Mesenchymal stem cell (in vitro differentiated cells and primary cell): ENCODE data around the gene TNS1.

Experiments
- DNase-seq: peaks from one replicate; pipeline ENCODE4 v3.0.0-alpha.2; 2013
- H2AFZ ChIP-seq: one replicate; pipeline ENCODE4 v1.6.1; 2013; ENCODE audit warnings: low read depth, mild to moderate bottlenecking, control low read depth, inconsistent platforms, low read length, moderate library complexity
- H2AK5ac ChIP-seq: 2 replicates; pipeline ENCODE4 v1.6.1; 2013; ENCODE audit warnings: low read length, moderate library complexity, mild to moderate bottlenecking, inconsistent platforms; ENCODE audit not compliant: severe bottlenecking
- H2BK120ac ChIP-seq: one replicate; pipeline ENCODE4 v1.6.1; 2013; ENCODE audit warnings: low read depth, mild to moderate bottlenecking, inconsistent platforms, low read length, moderate library complexity
- H2BK12ac ChIP-seq, 2 experiments: one replicate each; pipeline ENCODE4 v1.6.1; 2013; ENCODE audit warnings: inconsistent platforms in 2 of 2, low read length in 2 of 2, mild to moderate bottlenecking in 2 of 2, moderate library complexity in 2 of 2, control low read depth in 1 of 2
- H2BK15ac ChIP-seq: one replicate; pipeline ENCODE4 v1.6.1; 2013; ENCODE audit warnings: mild to moderate bottlenecking, low read depth, inconsistent platforms; ENCODE audit not compliant: poor library complexity, severe bottlenecking
- H2BK5ac ChIP-seq: 2 replicates; pipeline ENCODE4 v1.6.1; 2013; ENCODE audit warnings: low read depth, mild to moderate bottlenecking, low read length, control low read depth, inconsistent platforms; ENCODE audit not compliant: poor library complexity, severe bottlenecking
- H3K14ac ChIP-seq, 2 experiments: one replicate each; pipeline ENCODE4 v1.6.1; 2013; ENCODE audit warnings: inconsistent platforms in 2 of 2, low read length in 2 of 2, control low read depth in 1 of 2, mild to moderate bottlenecking in 1 of 2, moderate library complexity in 1 of 2
- H3K18ac ChIP-seq, 2 experiments: one replicate each; pipeline ENCODE4 v1.6.1; 2013; ENCODE audit warnings: inconsistent platforms in 2 of 2, low read length in 2 of 2, control low read depth in 1 of 2, low read depth in 1 of 2, mild to moderate bottlenecking in 1 of 2
- H3K23ac ChIP-seq, 2 experiments: one replicate each; pipeline ENCODE4 v1.6.1; 2013; ENCODE audit warnings: inconsistent platforms in 2 of 2, low read length in 2 of 2, mild to moderate bottlenecking in 2 of 2, moderate library complexity in 2 of 2, control low read depth in 1 of 2
- H3K27ac ChIP-seq: 2 replicates; pipeline ENCODE4 v1.5.1; 2013; ENCODE audit warnings: mild to moderate bottlenecking, moderate library complexity, low read length, control low read depth, inconsistent platforms; ENCODE audit not compliant: poor library complexity, severe bottlenecking
- H3K27me3 ChIP-seq, 2 experiments: 2 replicates each; pipeline versions ENCODE4 v1.6.1 to v1.7.0; 2013; ENCODE audit warnings: low read length in 2 of 2, mild to moderate bottlenecking in 2 of 2, moderate library complexity in 2 of 2, control low read depth in 1 of 2, inconsistent platforms in 1 of 2; ENCODE audit not compliant: control insufficient read depth in 1 of 2, insufficient read depth in 1 of 2
- H3K36me3 ChIP-seq, 2 experiments: 2 replicates each; pipeline versions ENCODE4 v1.6.1 to v1.7.0; 2013; ENCODE audit warnings: low read length in 2 of 2, control low read depth in 1 of 2, inconsistent platforms in 1 of 2, low read depth in 1 of 2, mild to moderate bottlenecking in 1 of 2; ENCODE audit not compliant: insufficient read depth in 2 of 2, control insufficient read depth in 1 of 2
- H3K4ac ChIP-seq, 2 experiments: one replicate each; pipeline ENCODE4 v1.6.1; 2013; ENCODE audit warnings: inconsistent platforms in 2 of 2, low read length in 2 of 2, mild to moderate bottlenecking in 2 of 2, moderate library complexity in 2 of 2, control low read depth in 1 of 2, low read depth in 1 of 2
- H3K4me1 ChIP-seq: 2 replicates; pipeline ENCODE4 v1.6.1; 2013; ENCODE audit warnings: low read depth, low read length, control low read depth; ENCODE audit not compliant: control insufficient read depth, insufficient read depth
- H3K4me2 ChIP-seq: 2 replicates; pipeline ENCODE4 v1.6.1; 2013; ENCODE audit warnings: low read length, mild to moderate bottlenecking, inconsistent platforms; ENCODE audit not compliant: poor library complexity, severe bottlenecking
- H3K4me3 ChIP-seq, 2 experiments: 2 replicates each; pipeline versions ENCODE4 v1.5.1 to v1.7.0; 2013; ENCODE audit warnings: low read length in 2 of 2, mild to moderate bottlenecking in 2 of 2, control low read depth in 1 of 2, low read depth in 1 of 2; ENCODE audit not compliant: insufficient read depth in 1 of 2
- H3K79me1 ChIP-seq: replicated peaks from 2 replicates; pipeline ENCODE4 v1.6.1; 2013; ENCODE audit warnings: mild to moderate bottlenecking, control low read depth, low read length, inconsistent platforms; ENCODE audit not compliant: poor library complexity, severe bottlenecking
- H3K9ac ChIP-seq: 2 replicates; pipeline ENCODE4 v1.7.0; 2013; ENCODE audit warnings: mild to moderate bottlenecking, low read length, moderate library complexity
- H3K9me3 ChIP-seq: 2 replicates; pipeline ENCODE4 v1.7.0; 2013; ENCODE audit warnings: mild to moderate bottlenecking, low read length; ENCODE audit not compliant: control insufficient read depth
- H4K8ac ChIP-seq: one replicate; pipeline ENCODE4 v1.6.1; 2013; ENCODE audit warnings: inconsistent platforms, mild to moderate bottlenecking, low read length, moderate library complexity
- H4K91ac ChIP-seq: one replicate; pipeline ENCODE4 v1.6.1; 2013; ENCODE audit warnings: mild to moderate bottlenecking, low read length, inconsistent platforms
- WGBS: methylation state at CpG from one replicate; pipeline ENCODE4 v1.1.7; 2013; ENCODE audit warnings: mixed read lengths; 5-methylcytosine and 5-hydroxymethylcytosine counted together

The TNS1 gene

GRCh38 chr2:217941886-217942728 lies 60.7 kb downstream of the TNS1 start:
- H3K4ac ChIP-seq = no peak overlapping the region
- no peaks in the 10 kb centered on the region for H3K27me3 ChIP-seq
- peaks cover 18% of the 10 kb centered on the region for H3K79me1 ChIP-seq
- H3K23ac ChIP-seq = no peak overlapping the region
- H3K9ac ChIP-seq = no peak overlapping the region
- H2BK15ac ChIP-seq = peak overlapping the region; percentile 38
- no peak for DNase-seq
- H4K8ac ChIP-seq = no peak overlapping the region
- H3K18ac ChIP-seq = no peak overlapping the region
- peaks cover 53% of the 10 kb centered on the region for H3K4me1 ChIP-seq
- H3K4me3 ChIP-seq = peak overlapping the region in 1 of 2 experiments; percentile 66
- peaks cover 11 to 15% of the 10 kb centered on the region in 2 experiments for H3K36me3 ChIP-seq
- H2AK5ac ChIP-seq = peak overlapping the region; percentile 21
- H4K91ac ChIP-seq = peak overlapping the region; percentile 18
- H3K9me3 ChIP-seq = no peaks in the 10 kb centered on the region
- no peak overlapping the region for H2AFZ ChIP-seq
- peak overlapping the region; percentile 69 for H3K4me2 ChIP-seq
- H3K27ac ChIP-seq = no peak overlapping the region
- WGBS = 93% methylated on average over 7 of the region's 8 CpGs
- H2BK5ac ChIP-seq = no peak overlapping the region
- H3K14ac ChIP-seq = peak overlapping the region in 1 of 2 experiments; percentile 4
- no peak overlapping the region for H2BK120ac ChIP-seq
- H2BK12ac ChIP-seq = no peak overlapping the region

GRCh38 chr2:217941339-217941738 lies 61.5 kb downstream of the TNS1 start:
- peak overlapping the region in 1 of 2 experiments; percentile 11 for H2BK12ac ChIP-seq
- H3K23ac ChIP-seq = no peak overlapping the region
- H3K27me3 ChIP-seq = no peaks in the 10 kb centered on the region
- no peaks in the 10 kb centered on the region for H3K9me3 ChIP-seq
- no peak for DNase-seq
- no peak overlapping the region for H3K14ac ChIP-seq
- H3K4me2 ChIP-seq = no peak overlapping the region
- peaks cover 18% of the 10 kb centered on the region for H3K79me1 ChIP-seq
- peak overlapping the region; percentile 60 for H2AK5ac ChIP-seq
- no peak overlapping the region for H2BK15ac ChIP-seq
- H3K18ac ChIP-seq = no peak overlapping the region
- H4K91ac ChIP-seq = no peak overlapping the region
- WGBS = 90% methylated on average over 11 of the region's 11 CpGs
- no peak overlapping the region for H2BK120ac ChIP-seq
- H2AFZ ChIP-seq = no peak overlapping the region
- no peak overlapping the region for H2BK5ac ChIP-seq
- no peak overlapping the region for H3K9ac ChIP-seq
- H4K8ac ChIP-seq = no peak overlapping the region
- H3K4ac ChIP-seq = no peak overlapping the region
- peaks cover 11 to 15% of the 10 kb centered on the region in 2 experiments for H3K36me3 ChIP-seq
- H3K27ac ChIP-seq = no peak overlapping the region
- H3K4me3 ChIP-seq = no peak overlapping the region
- H3K4me1 ChIP-seq = peaks cover 60% of the 10 kb centered on the region

- Histone ChIP-seq H2BK5ac (no peak overlapping the region), H4K8ac (no peak overlapping the region), H3K36me3 (peaks cover 11 to 15% of the 10 kb centered on the region in 2 experiments), H3K14ac (no peak overlapping the region), H3K18ac (no peak overlapping the region), H2AK5ac (peak overlapping the region; percentile 60), H2BK12ac (peak overlapping the region in 1 of 2 experiments; percentile 6), H3K4ac (no peak overlapping the region), H2AFZ (no peak overlapping the region), H3K4me2 (no peak overlapping the region), H3K4me3 (no peak overlapping the region), H3K79me1 (peaks cover 14% of the 10 kb centered on the region), H3K27ac (no peak overlapping the region), H3K4me1 (peaks cover 68% of the 10 kb centered on the region), H3K9me3 (no peaks in the 10 kb centered on the region), H3K27me3 (no peaks in the 10 kb centered on the region), H4K91ac (no peak overlapping the region), H2BK120ac (no peak overlapping the region), H2BK15ac (no peak overlapping the region), H3K9ac (no peak overlapping the region), H3K23ac (no peak overlapping the region)
- no peak for DNase-seq
- 95% methylated on average over 13 of the region's 13 CpGs for WGBS
Measured at GRCh38 chr2:217940261-217941220, 62.3 kb downstream of the TNS1 start.
